ENCODE data around the gene FBXO22.
"Not testable (repeated sequence)": the region's sequence is repeated elsewhere in the genome, so short reads cannot be mapped to it uniquely, and the experiment has no call there.

FBXO22 gene

DNA sequence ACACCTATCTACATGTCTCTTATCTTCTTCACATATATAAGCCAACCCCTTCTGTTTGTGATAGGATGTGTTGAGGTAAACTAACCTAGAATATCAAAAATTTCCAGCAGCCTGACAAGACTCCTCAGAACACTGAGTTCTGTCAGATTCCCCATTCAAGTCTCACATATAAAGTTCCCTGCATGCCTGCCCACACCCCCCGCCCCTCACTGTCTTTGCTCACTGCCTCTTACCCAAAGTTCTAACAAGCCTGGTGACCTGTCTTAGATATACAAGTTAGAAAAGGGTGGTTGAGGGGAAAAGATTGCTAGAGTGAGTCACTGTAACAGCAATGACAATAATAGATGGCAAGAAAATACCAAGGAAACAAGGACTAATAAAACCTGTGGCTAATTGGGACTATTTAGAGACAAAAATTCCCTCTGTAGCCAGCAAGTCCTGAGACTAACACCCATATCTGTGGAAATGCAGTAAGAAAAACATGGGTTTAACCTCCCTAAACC lies 40.1 kb downstream of the FBXO22 start:
- H3K36me3 ChIP-seq (ENCODE audit: control insufficient read depth, low read depth, low read length), result peaks cover 4% of the 10 kb centered on the region
- H3K9me3 ChIP-seq (ENCODE audit: control insufficient read depth, low read depth, low read length), result no peaks in the 10 kb centered on the region
- no peak overlapping the region for H3K9ac ChIP-seq (ENCODE audit: low read length)
- H3K27me3 ChIP-seq (ENCODE audit: control insufficient read depth, insufficient read depth, low read length), result no peaks in the 10 kb centered on the region
- H3K27ac ChIP-seq (ENCODE audit: low read length), result no peak overlapping the region
- H3K4me1 ChIP-seq (ENCODE audit: control insufficient read depth, low read depth, low read length), result no peaks in the 10 kb centered on the region
- H3K4me3 ChIP-seq (ENCODE audit: low read length), result no peak overlapping the region

DNA sequence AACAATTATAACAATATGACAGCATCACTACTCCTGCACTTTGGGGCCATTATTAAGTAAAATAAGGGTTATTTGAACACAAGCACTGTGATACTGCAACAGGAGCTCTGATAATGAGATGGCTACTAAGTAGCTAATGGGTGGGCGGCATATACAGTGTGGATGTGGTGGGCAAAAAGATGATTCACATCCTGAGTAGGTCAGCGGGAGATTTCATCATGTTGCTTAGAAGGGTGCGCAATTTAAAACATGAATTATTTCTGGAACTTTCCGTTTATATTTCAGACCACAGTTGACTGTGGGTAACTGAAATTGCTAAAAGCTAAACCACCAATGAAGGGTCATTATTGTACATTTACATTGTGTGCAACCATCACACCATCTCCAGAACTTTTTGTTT lies 42.3 kb downstream of the FBXO22 start:
- H3K4me3 ChIP-seq (ENCODE audit: low read length), result no peak overlapping the region
- H3K27ac ChIP-seq (ENCODE audit: low read length), result no peak overlapping the region
- H3K9ac ChIP-seq (ENCODE audit: low read length), result no peak overlapping the region
- no peaks in the 10 kb centered on the region for H3K4me1 ChIP-seq (ENCODE audit: control insufficient read depth, low read depth, low read length)
- H3K9me3 ChIP-seq (ENCODE audit: control insufficient read depth, low read depth, low read length), result no peaks in the 10 kb centered on the region
- no peaks in the 10 kb centered on the region for H3K27me3 ChIP-seq (ENCODE audit: control insufficient read depth, insufficient read depth, low read length)
- H3K36me3 ChIP-seq (ENCODE audit: control insufficient read depth, low read depth, low read length), result no peaks in the 10 kb centered on the region

DNA sequence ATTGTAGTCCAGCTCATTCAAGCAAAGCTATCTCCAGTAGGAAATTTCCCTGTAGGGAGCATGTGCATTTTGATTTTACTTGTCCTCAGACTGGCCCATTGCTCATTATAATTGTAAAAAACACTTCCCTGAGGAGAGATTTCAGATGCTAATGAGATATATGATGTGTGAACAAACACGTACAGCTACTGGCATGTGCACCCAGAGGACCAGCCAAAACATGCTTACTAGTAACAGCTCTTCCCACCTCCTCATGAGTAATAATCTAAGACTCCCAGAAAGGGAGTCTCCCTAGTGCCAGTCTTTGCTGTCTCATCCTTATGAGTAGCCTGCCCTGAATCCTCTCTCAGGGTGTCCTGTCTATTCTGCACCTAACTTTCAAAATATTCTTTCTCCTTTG lies 43.4 kb downstream of the FBXO22 start:
- H3K27me3 ChIP-seq (ENCODE audit: control insufficient read depth, insufficient read depth, low read length), result no peaks in the 10 kb centered on the region
- no peak overlapping the region for H3K4me3 ChIP-seq (ENCODE audit: low read length)
- no peak overlapping the region for H3K27ac ChIP-seq (ENCODE audit: low read length)
- no peak overlapping the region for H3K9ac ChIP-seq (ENCODE audit: low read length)
- no peaks in the 10 kb centered on the region for H3K36me3 ChIP-seq (ENCODE audit: control insufficient read depth, low read depth, low read length)
- H3K4me1 ChIP-seq (ENCODE audit: control insufficient read depth, low read depth, low read length), result no peaks in the 10 kb centered on the region
- H3K9me3 ChIP-seq (ENCODE audit: control insufficient read depth, low read depth, low read length), result no peaks in the 10 kb centered on the region

DNA sequence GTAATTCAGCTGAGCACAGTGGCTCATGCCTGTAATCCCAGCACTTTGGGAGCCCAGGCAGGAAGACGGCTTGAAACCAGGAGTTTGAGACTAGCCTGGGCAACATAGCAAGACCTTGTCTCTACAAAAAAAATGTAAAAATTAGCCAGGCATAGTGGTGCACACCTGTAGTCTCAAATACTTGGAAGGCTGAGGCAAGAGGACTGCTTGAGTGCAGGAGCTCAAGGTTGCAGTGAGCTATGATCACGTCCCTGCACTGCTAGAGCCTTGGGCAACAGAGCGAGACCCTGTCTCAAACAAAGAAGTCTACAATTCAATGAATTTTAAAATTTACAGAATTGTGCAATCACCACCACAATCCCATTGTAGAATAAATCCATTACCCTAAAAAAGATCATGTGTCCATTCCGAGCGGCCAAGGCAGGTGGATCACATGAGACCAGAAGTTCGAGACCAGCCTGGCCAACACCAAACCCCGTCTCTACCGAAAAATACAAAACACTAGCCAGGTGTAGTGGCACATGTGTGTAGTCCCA lies 45.2 kb downstream of the FBXO22 start:
- no peaks in the 10 kb centered on the region for H3K4me1 ChIP-seq (ENCODE audit: control insufficient read depth, low read depth, low read length)
- H3K4me3 ChIP-seq (ENCODE audit: low read length), result no peak overlapping the region
- no peak overlapping the region for H3K9ac ChIP-seq (ENCODE audit: low read length)
- H3K36me3 ChIP-seq (ENCODE audit: control insufficient read depth, low read depth, low read length), result no peaks in the 10 kb centered on the region
- H3K27ac ChIP-seq (ENCODE audit: low read length), result no peak overlapping the region
- H3K9me3 ChIP-seq (ENCODE audit: control insufficient read depth, low read depth, low read length), result no peaks in the 10 kb centered on the region
- no peaks in the 10 kb centered on the region for H3K27me3 ChIP-seq (ENCODE audit: control insufficient read depth, insufficient read depth, low read length)

DNA sequence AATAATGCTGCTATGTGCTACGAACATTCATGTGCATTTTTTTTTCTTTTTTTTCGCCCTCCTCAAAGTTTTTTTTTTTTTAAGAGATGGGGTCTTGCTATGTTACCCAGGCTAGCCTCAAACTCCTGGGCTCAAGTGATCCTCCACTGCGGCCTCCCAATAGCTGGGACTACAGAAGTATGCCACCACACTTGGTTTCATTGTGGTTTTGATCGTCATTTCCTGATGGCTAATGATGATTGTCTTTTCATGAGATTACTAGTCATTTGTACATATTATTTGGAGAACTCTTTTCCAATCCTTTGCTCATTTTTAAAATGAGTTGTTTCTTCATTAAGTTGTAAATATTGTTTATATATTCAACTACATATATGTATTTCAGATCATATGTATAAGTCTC lies 48.8 kb downstream of the FBXO22 start:
- Histone ChIP-seq H3K36me3 (ENCODE audit: control insufficient read depth, low read depth, low read length) (no peaks in the 10 kb centered on the region), H3K9ac (ENCODE audit: low read length) (no peak overlapping the region), H3K9me3 (ENCODE audit: control insufficient read depth, low read depth, low read length) (no peaks in the 10 kb centered on the region), H3K4me1 (ENCODE audit: control insufficient read depth, low read depth, low read length) (no peaks in the 10 kb centered on the region), H3K27ac (ENCODE audit: low read length) (no peak overlapping the region), H3K27me3 (ENCODE audit: control insufficient read depth, insufficient read depth, low read length) (no peaks in the 10 kb centered on the region), H3K4me3 (ENCODE audit: low read length) (no peak overlapping the region)

DNA sequence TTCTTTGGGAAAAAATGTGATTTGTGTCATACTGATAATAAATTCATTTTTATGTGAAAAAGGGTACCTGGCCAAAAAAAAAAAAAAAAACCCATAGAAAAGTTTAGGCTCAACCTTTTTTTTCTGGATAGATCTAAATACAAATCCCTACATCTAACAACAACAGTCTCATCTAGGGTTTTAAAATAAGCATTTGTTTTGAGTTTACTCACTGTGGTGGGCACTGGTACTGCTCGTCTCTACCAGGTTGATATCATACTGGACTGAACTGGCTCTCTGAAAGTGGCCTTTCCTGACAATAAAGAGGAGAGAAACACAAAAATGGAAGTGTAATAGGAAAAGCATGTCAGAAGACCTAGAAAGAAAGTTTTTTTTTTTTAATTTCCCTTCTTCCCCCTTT lies 52.0 kb downstream of the FBXO22 start:
- Histone ChIP-seq H3K9ac (ENCODE audit: low read length) (no peak overlapping the region), H3K27me3 (ENCODE audit: control insufficient read depth, insufficient read depth, low read length) (no peaks in the 10 kb centered on the region), H3K4me1 (ENCODE audit: control insufficient read depth, low read depth, low read length) (no peaks in the 10 kb centered on the region), H3K36me3 (ENCODE audit: control insufficient read depth, low read depth, low read length) (no peaks in the 10 kb centered on the region), H3K9me3 (ENCODE audit: control insufficient read depth, low read depth, low read length) (no peaks in the 10 kb centered on the region), H3K27ac (ENCODE audit: low read length) (no peak overlapping the region), H3K4me3 (ENCODE audit: low read length) (no peak overlapping the region)

DNA sequence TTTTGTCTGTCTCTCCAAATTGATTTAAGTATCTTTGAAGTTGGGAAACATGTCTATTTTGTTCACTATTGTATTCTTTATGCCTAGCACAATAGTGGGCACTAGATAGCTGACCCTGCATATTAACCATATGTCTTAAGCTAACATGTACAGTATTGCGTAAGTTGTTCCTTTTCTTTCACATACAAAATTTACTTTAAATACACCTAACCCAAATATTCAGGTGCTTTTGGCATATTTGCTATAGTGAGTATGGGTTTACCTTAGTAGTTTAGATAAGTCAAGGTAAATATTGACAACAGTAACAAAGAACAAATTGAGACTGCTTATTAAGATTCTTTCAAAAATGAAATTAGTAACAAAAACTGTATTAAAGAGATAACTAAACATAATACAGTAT lies 57.7 kb downstream of the FBXO22 start:
- H3K36me3 ChIP-seq (ENCODE audit: control insufficient read depth, low read depth, low read length), result no peaks in the 10 kb centered on the region
- H3K4me1 ChIP-seq (ENCODE audit: control insufficient read depth, low read depth, low read length), result peaks cover 4% of the 10 kb centered on the region
- no peaks in the 10 kb centered on the region for H3K27me3 ChIP-seq (ENCODE audit: control insufficient read depth, insufficient read depth, low read length)
- no peak overlapping the region for H3K4me3 ChIP-seq (ENCODE audit: low read length)
- H3K27ac ChIP-seq (ENCODE audit: low read length), result no peak overlapping the region
- H3K9ac ChIP-seq (ENCODE audit: low read length), result no peak overlapping the region
- no peaks in the 10 kb centered on the region for H3K9me3 ChIP-seq (ENCODE audit: control insufficient read depth, low read depth, low read length)

DNA sequence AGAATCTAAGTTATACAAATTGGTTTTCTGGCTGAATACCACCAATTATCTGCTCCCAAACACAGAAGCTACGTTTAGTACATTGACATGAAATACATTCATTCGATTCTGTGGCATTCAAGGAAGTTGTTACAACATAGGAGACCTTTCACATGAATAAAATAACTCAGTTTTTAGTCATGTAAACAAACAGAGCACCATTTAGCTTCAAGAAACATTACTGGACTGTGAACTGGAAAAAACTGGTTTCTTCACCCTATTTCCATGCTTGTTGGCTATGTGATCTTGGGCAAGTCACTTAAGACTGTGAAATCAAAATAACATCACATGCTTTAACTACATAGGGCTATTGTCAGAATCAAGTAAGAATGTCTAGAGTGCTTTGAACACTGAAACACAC lies 62.4 kb downstream of the FBXO22 start:
- Histone ChIP-seq H3K27me3 (ENCODE audit: control insufficient read depth, insufficient read depth, low read length) (no peaks in the 10 kb centered on the region), H3K36me3 (ENCODE audit: control insufficient read depth, low read depth, low read length) (no peaks in the 10 kb centered on the region), H3K9me3 (ENCODE audit: control insufficient read depth, low read depth, low read length) (no peaks in the 10 kb centered on the region), H3K27ac (ENCODE audit: low read length) (no peak overlapping the region), H3K4me3 (ENCODE audit: low read length) (no peak overlapping the region), H3K9ac (ENCODE audit: low read length) (no peak overlapping the region), H3K4me1 (ENCODE audit: control insufficient read depth, low read depth, low read length) (peaks cover 4% of the 10 kb centered on the region)

DNA sequence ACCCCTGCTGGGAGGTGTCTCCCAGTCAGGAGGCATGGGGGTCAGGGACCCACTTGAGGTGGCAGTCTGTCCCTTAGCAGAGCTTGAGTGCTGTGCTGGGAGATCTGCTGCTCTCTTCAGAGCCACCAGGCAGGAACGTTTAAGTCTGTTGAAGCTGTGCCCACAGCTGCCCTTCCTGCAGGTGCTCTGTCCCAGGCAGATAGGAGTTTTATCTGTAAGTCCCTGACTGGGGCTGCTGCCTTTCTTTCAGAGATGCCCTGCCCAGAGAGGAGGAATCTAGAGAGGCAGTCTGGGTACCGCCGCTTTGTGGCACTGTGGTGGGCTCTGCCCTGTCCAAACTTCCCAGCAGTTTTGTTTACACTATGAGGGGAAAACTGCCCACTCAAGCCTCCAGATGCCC lies 73.1 kb downstream of the FBXO22 start:
- not testable (repeated sequence) for H3K27ac ChIP-seq (ENCODE audit: low read length); H3K4me1 ChIP-seq (ENCODE audit: control insufficient read depth, low read depth, low read length); H3K9ac ChIP-seq (ENCODE audit: low read length); H3K27me3 ChIP-seq (ENCODE audit: control insufficient read depth, insufficient read depth, low read length); H3K9me3 ChIP-seq (ENCODE audit: control insufficient read depth, low read depth, low read length); H3K4me3 ChIP-seq (ENCODE audit: low read length); H3K36me3 ChIP-seq (ENCODE audit: control insufficient read depth, low read depth, low read length)

DNA sequence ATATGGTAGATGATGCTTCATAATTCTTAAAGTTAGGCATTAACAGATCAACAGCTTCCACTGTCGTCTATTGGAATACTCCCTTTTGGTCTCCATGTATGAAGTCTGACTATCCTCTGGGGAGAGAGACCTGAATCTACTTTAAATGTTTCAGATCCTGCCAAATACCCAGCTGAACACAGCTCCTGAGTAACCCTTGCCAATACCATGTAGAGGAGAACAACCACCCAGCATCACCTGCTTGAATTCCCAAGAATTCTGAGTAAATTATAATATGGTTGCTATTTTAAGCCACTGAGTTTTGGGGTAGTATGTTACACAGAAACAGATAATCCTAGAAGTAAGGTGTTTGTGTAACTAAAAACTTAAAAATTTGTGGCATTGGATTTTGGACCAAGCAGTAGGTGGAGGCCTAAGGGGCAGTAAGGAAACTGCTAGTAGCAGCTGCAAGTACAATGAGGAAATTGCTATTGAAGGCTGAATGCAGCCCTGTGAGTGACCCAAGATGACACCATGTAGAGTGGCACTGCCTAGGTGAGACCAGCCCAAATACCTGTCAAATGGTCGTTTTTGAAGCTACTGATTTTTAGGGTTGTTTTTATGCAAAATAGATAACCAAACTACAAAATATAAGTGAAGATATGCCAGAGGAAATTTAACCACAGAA lies 77.6 kb downstream of the FBXO22 start:
- Histone ChIP-seq H3K27me3 (ENCODE audit: control insufficient read depth, insufficient read depth, low read length) (no peaks in the 10 kb centered on the region), H3K4me3 (ENCODE audit: low read length) (no peak overlapping the region), H3K36me3 (ENCODE audit: control insufficient read depth, low read depth, low read length) (no peaks in the 10 kb centered on the region), H3K9ac (ENCODE audit: low read length) (no peak overlapping the region), H3K9me3 (ENCODE audit: control insufficient read depth, low read depth, low read length) (no peaks in the 10 kb centered on the region), H3K4me1 (ENCODE audit: control insufficient read depth, low read depth, low read length) (no peaks in the 10 kb centered on the region), H3K27ac (ENCODE audit: low read length) (no peak overlapping the region)

DNA sequence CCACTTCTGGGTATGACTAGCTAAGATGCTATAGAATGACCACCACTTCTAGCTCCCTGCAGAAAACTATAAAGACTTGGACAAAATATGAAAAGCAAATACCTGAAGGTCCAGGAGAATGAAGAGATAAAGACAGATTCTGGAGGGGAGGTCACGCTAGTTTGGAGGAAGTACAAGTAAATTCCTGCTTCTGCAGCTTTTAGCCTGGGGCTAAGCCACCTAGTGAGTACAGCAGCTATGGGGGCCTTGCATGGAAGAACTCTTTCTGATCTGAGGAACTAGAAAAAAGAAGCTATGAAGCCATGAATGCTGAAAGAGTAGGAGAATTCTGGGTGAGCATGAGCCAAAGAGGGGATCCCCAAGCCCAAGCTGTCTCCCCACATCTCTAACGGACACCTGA lies 78.8 kb downstream of the FBXO22 start:
- Histone ChIP-seq H3K36me3 (ENCODE audit: control insufficient read depth, low read depth, low read length) (no peaks in the 10 kb centered on the region), H3K27me3 (ENCODE audit: control insufficient read depth, insufficient read depth, low read length) (no peaks in the 10 kb centered on the region), H3K4me3 (ENCODE audit: low read length) (no peak overlapping the region), H3K9me3 (ENCODE audit: control insufficient read depth, low read depth, low read length) (no peaks in the 10 kb centered on the region), H3K4me1 (ENCODE audit: control insufficient read depth, low read depth, low read length) (no peaks in the 10 kb centered on the region), H3K27ac (ENCODE audit: low read length) (no peak overlapping the region), H3K9ac (ENCODE audit: low read length) (no peak overlapping the region)

DNA sequence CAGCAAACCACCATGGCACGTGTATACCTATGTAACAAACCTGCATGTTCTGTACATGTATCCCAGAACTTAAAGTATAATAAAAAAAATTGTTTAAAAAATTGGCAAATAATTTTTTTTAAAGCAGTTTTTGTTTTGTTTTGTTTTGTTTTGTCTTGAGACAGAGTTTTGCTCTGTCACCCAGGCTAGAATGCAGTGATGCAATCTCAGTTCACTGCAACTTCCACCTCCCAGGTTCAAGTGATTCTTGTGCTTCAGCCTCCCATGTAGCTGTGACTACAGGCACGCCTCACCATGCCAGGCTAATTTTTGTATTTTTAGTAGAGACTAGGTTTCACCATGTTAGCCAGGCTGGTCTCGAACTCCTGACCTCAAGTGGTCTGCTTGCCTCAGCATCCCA lies 81.0 kb downstream of the FBXO22 start:
- H3K4me1 ChIP-seq (ENCODE audit: control insufficient read depth, low read depth, low read length); H3K9me3 ChIP-seq (ENCODE audit: control insufficient read depth, low read depth, low read length); H3K27me3 ChIP-seq (ENCODE audit: control insufficient read depth, insufficient read depth, low read length): not testable (repeated sequence)

More for the DNA sequence above, 81.0 kb downstream of the FBXO22 start:
- not testable (repeated sequence) for H3K9ac ChIP-seq (ENCODE audit: low read length); H3K36me3 ChIP-seq (ENCODE audit: control insufficient read depth, low read depth, low read length); H3K4me3 ChIP-seq (ENCODE audit: low read length); H3K27ac ChIP-seq (ENCODE audit: low read length)

Measured in iPS-18a (cell line).